ENCODE results near the gene CNST. TPM values are rescaled to one million over a fixed set of nuclear protein-coding genes. Genes with fewer than 3 reads are reported as not detected.
A peak's percentile ranks its signal among the peaks of the same experiment; 100 is the strongest.

CNST gene
- total and polyA plus RNA-seq, 2 of the 13 experiments (the other 11 are each of a cell fraction or from before 2014, with no cell fraction given): 6.3 to 12.4 TPM

DNA sequence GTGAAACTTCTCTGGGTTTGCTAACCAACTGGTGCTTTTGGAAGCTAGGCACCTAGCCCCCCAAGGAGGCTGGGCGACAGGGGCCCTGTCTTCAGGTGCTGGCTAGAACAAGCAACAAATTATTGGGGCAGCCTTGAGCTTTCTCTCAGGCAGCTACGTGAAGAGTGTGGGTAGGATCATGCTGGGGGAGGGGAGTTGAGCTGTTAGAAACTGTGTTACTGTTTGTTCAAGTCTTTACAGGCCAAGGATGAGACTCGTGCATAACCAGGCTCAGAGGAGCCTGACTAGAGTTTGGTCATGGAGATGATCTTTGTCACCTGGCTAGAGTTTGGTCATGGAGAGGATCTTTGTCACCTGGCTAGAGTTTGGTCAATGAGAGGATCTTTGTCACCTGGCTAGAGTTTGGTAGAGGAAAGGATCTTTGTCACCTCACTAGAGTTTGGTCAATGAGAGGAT lies 145.3 kb downstream of the CNST start (continued):
- TF ChIP-seq, protein P1, sequence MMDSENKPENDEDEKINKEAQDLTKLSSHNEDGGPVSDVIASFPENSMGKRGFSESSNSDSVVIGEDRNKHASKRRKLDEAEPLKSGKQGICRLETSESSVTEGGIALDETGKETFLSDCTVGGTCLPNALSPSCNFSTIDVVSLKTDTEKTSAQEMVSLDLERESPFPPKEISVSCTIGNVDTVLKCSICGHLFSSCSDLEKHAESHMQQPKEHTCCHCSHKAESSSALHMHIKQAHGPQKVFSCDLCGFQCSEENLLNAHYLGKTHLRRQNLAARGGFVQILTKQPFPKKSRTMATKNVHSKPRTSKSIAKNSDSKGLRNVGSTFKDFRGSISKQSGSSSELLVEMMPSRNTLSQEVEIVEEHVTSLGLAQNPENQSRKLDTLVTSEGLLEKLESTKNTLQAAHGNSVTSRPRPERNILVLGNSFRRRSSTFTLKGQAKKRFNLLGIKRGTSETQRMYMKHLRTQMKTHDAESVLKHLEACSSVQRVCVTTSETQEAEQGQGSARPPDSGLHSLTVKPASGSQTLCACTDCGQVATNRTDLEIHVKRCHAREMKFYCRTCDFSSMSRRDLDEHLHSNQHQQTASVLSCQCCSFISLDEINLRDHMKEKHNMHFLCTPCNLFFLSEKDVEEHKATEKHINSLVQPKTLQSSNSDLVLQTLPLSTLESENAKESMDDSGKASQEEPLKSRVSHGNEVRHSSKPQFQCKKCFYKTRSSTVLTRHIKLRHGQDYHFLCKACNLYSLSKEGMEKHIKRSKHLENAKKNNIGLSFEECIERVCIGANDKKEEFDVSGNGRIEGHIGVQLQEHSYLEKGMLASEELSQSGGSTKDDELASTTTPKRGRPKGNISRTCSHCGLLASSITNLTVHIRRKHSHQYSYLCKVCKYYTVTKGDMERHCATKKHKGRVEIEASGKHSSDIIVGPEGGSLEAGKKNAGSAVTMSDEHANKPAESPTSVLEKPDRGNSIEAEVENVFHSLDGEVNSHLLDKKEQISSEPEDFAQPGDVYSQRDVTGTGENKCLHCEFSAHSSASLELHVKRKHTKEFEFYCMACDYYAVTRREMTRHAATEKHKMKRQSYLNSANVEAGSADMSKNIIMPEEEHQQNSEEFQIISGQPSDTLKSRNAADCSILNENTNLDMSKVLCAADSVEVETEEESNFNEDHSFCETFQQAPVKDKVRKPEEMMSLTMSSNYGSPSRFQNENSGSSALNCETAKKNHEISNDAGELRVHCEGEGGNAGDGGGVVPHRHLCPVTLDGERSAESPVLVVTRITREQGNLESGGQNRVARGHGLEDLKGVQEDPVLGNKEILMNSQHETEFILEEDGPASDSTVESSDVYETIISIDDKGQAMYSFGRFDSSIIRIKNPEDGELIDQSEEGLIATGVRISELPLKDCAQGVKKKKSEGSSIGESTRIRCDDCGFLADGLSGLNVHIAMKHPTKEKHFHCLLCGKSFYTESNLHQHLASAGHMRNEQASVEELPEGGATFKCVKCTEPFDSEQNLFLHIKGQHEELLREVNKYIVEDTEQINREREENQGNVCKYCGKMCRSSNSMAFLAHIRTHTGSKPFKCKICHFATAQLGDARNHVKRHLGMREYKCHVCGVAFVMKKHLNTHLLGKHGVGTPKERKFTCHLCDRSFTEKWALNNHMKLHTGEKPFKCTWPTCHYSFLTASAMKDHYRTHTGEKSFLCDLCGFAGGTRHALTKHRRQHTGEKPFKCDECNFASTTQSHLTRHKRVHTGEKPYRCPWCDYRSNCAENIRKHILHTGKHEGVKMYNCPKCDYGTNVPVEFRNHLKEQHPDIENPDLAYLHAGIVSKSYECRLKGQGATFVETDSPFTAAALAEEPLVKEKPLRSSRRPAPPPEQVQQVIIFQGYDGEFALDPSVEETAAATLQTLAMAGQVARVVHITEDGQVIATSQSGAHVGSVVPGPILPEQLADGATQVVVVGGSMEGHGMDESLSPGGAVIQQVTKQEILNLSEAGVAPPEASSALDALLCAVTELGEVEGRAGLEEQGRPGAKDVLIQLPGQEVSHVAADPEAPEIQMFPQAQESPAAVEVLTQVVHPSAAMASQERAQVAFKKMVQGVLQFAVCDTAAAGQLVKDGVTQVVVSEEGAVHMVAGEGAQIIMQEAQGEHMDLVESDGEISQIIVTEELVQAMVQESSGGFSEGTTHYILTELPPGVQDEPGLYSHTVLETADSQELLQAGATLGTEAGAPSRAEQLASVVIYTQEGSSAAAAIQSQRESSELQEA (CRISPR knock-in tag; IDR thresholded peaks at IDR 0.05; ENCODE audit: not compliant biosample characterization): no peak
- TF ChIP-seq ZNF275 (CRISPR knock-in tag; IDR thresholded peaks at IDR 0.05; ENCODE audit: borderline replicate concordance): no peak
- TF ChIP-seq GRHL1 (CRISPR knock-in tag; conservative IDR thresholded peaks at IDR 0.05): no peak
- TF ChIP-seq ISL2 (CRISPR knock-in tag; IDR thresholded peaks at IDR 0.05): no peak
- TF ChIP-seq, protein P2, sequence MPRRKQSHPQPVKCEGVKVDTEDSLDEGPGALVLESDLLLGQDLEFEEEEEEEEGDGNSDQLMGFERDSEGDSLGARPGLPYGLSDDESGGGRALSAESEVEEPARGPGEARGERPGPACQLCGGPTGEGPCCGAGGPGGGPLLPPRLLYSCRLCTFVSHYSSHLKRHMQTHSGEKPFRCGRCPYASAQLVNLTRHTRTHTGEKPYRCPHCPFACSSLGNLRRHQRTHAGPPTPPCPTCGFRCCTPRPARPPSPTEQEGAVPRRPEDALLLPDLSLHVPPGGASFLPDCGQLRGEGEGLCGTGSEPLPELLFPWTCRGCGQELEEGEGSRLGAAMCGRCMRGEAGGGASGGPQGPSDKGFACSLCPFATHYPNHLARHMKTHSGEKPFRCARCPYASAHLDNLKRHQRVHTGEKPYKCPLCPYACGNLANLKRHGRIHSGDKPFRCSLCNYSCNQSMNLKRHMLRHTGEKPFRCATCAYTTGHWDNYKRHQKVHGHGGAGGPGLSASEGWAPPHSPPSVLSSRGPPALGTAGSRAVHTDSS (CRISPR knock-in tag; conservative IDR thresholded peaks at IDR 0.05): no peak
- no peak; the same call in 1 of the 2 replicates for TF ChIP-seq ESRRA (CRISPR knock-in tag; IDR thresholded peaks at IDR 0.05; ENCODE audit: low read depth)
- peak; percentile 99 for TF ChIP-seq ZBTB34 (CRISPR knock-in tag; IDR thresholded peaks at IDR 0.05)
- TF ChIP-seq ZNF207 (IDR thresholded peaks at IDR 0.05; ENCODE audit: borderline replicate concordance): no peak
- TF ChIP-seq HIVEP1 (CRISPR knock-in tag; IDR thresholded peaks at IDR 0.05): no peak
- no peak for TF ChIP-seq ARID2 (CRISPR knock-in tag; IDR thresholded peaks at IDR 0.05; ENCODE audit: borderline replicate concordance)
- TF ChIP-seq RXRB (CRISPR knock-in tag; IDR thresholded peaks at IDR 0.05; ENCODE audit: borderline replicate concordance): no peak
- TF ChIP-seq ZNF383 (CRISPR knock-in tag; IDR thresholded peaks at IDR 0.05; ENCODE audit: borderline replicate concordance): no peak
- no peak for TF ChIP-seq ZNF709 (CRISPR knock-in tag; IDR thresholded peaks at IDR 0.05)
- TF ChIP-seq ZNF615 (CRISPR knock-in tag; IDR thresholded peaks at IDR 0.05; ENCODE audit: borderline replicate concordance): no peak
- TF ChIP-seq ZMYM2 (CRISPR knock-in tag; IDR thresholded peaks at IDR 0.05): peak; percentile 80

Data from HepG2 (cell line).